ENCODE data around the gene CKAP2L. TPM values are rescaled to one million over a fixed set of nuclear protein-coding genes. Genes with fewer than 3 reads are reported as not detected.

CKAP2L gene
- total and polyA plus RNA-seq, 9 of the 15 experiments (the other 6 are each of a cell fraction or from before 2014, with no cell fraction given), result 10.4 to 21.9 (median 14.2) TPM

DNA sequence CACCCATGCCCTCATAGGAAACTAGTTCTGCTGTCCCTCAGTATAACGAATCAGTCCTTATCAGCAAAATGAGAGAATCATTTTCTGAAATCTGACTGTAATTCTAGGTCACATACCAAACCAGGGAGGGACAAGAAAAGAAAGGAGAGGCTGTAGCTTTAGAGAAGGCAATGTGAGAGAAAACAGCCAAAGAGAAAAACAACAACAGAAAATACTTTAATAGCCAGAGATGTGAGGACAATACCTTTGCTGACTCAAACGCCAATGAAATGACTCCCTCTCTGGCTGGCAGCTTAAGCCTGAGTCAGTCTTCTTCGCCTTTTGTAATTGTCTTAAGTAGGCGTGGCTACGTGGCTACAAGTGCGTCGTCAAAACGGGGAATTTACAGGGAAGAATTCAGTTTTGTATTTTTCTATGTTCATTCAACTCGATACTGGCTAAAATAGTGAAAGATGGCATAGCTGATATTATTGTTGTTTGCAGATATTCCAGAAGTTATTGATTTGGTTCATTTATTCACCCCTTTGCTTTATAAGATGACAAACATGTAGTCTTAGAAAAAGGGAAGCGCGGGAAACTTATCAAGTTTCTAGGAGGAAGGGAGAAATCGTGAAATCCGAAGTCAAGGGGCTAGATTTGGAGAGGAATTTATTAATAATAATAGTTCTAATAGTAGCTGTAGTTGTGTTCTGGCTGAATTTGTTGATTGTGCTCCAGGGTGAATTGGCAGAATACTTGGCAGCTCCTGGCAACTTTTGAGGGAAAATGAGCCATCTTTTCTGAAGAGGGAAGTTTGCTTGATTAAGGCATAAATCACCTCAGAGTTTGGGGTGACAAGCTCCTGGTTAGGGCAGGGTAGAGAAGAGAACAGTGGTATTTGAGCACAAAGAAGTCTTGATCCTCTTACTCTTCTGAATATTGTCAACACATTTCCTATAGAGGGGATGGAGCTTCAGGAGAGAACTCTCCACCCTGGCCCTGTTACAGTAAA lies 20.1 kb upstream of the CKAP2L start, which contains the start of gene IL1A (continued):
- TF ChIP-seq PBX2 (CRISPR knock-in tag; IDR thresholded peaks at IDR 0.05; ENCODE audit: low read depth), result no peak; the same call in 1 of the 2 replicates
- peak; percentile 59 for TF ChIP-seq PBX2 (tag; conservative IDR thresholded peaks at IDR 0.05; ENCODE audit: low read depth)
- peak; percentile 46 for TF ChIP-seq CREM (IDR thresholded peaks at IDR 0.05; ENCODE audit: low read depth)
- peak; percentile 76; the same call in 1 of the 2 replicates for TF ChIP-seq C11orf30 (IDR thresholded peaks at IDR 0.05; ENCODE audit: low read depth)
- TF ChIP-seq U2AF2 (optimal IDR thresholded peaks at IDR 0.05; ENCODE audit: low read depth, low read length), result no peak
- no peak for TF ChIP-seq GABPB2 (CRISPR knock-in tag; conservative IDR thresholded peaks at IDR 0.05)
- TF ChIP-seq ZNF316 (IDR thresholded peaks at IDR 0.05), result peak; percentile 60
- TF ChIP-seq KDM5B (IDR thresholded peaks at IDR 0.05; ENCODE audit: insufficient replicate concordance, low read depth, low read length), result no peak
- no peak for TF ChIP-seq NFIC (IDR thresholded peaks at IDR 0.05)
- TF ChIP-seq LARP7 (IDR thresholded peaks at IDR 0.05), result no peak
- no peak for TF ChIP-seq SRSF1 (IDR thresholded peaks at IDR 0.05; ENCODE audit: low read depth, low read length)
- no peak for TF ChIP-seq NR2C2 (CRISPR knock-in tag; IDR thresholded peaks at IDR 0.05)
- TF ChIP-seq NR2C2 (tag; IDR thresholded peaks at IDR 0.05), result no peak
- no peak for TF ChIP-seq EP300 (IDR thresholded peaks at IDR 0.05; ENCODE audit: low read length)
- TF ChIP-seq, protein P1, sequence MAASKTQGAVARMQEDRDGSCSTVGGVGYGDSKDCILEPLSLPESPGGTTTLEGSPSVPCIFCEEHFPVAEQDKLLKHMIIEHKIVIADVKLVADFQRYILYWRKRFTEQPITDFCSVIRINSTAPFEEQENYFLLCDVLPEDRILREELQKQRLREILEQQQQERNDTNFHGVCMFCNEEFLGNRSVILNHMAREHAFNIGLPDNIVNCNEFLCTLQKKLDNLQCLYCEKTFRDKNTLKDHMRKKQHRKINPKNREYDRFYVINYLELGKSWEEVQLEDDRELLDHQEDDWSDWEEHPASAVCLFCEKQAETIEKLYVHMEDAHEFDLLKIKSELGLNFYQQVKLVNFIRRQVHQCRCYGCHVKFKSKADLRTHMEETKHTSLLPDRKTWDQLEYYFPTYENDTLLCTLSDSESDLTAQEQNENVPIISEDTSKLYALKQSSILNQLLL (CRISPR knock-in tag; IDR thresholded peaks at IDR 0.05; ENCODE audit: borderline replicate concordance), result no peak
- no peak for TF ChIP-seq ZNF707 (CRISPR knock-in tag; conservative IDR thresholded peaks at IDR 0.05)
- TF ChIP-seq ZNF347 (CRISPR knock-in tag; IDR thresholded peaks at IDR 0.05; ENCODE audit: low read depth), result no peak
- no peak for TF ChIP-seq MYNN (IDR thresholded peaks at IDR 0.05)
- no peak for TF ChIP-seq MYNN (CRISPR knock-in tag; IDR thresholded peaks at IDR 0.05)
- TF ChIP-seq PYGO2 (tag; IDR thresholded peaks at IDR 0.05), result no peak
- TF ChIP-seq ZNF121 (CRISPR knock-in tag; conservative IDR thresholded peaks at IDR 0.05), result no peak
- no peak for TF ChIP-seq THRB (CRISPR knock-in tag; conservative IDR thresholded peaks at IDR 0.05)
- no peak for TF ChIP-seq XRCC4 (IDR thresholded peaks at IDR 0.05; ENCODE audit: extremely low read depth, insufficient read depth, insufficient read length)
- TF ChIP-seq ZNF778 (CRISPR knock-in tag; IDR thresholded peaks at IDR 0.05), result no peak
